Measurements from ENCODE around the gene SEMA5B. TPM values are rescaled to one million over a fixed set of nuclear protein-coding genes. Genes with fewer than 3 reads are reported as not detected.

The SEMA5B gene
- total and polyA plus RNA-seq, 9 of the 15 experiments (the other 6 are each of a cell fraction or from before 2014, with no cell fraction given) = not detected

GRCh38 chr3:123031051-123031450, 3.5 kb upstream of the SEMA5B start:
- in situ Hi-C loops (cut with MboI) = no loop called here
- no TSS peak for BruUV-seq (replicated peaks)

GRCh38 chr3:123028233-123028828, 768 bp upstream of the SEMA5B start:
- FAIRE-seq (peak; percentile 57), ATAC-seq (peak; percentile 71), DNase-seq (ENCODE audit: extremely low read depth in 1 of 4, low spot score in 3 of 4) (peak; percentile 47 to 56 (median 52))
- Histone ChIP-seq H3K9ac (ENCODE audit: insufficient read depth in 1 of 2, low read depth in 2 of 2, low read length in 2 of 2) (peak overlapping the region in 1 of 2 experiments; percentile 71; a peak in 2 of 4 replicates), H2AFZ (ENCODE audit: low read depth, low read length) (peak overlapping the region; percentile 87), H3K9me1 (ENCODE audit: control insufficient read depth, insufficient read depth, low read length) (no peaks in the 10 kb centered on the region), H3K9me3 (replicated peaks; ENCODE audit: control insufficient read depth, insufficient read depth, low read depth, low read length) (no peaks in the 10 kb centered on the region), H3K27ac (ENCODE audit: extremely low read depth, low read depth, low read length) (no peak overlapping the region), H3K4me3 (peak overlapping the region; percentile 18; the same call in 1 of the 2 replicates), H4K20me1 (replicated peaks; ENCODE audit: control insufficient read depth, insufficient read depth, low read length) (no peaks in the 10 kb centered on the region), H3K4me1 (replicated peaks in 1 of 2; ENCODE audit: control insufficient read depth in 2 of 2, insufficient read depth in 2 of 2, low read length in 2 of 2) (peaks cover 5 to 20% of the 10 kb centered on the region in 2 experiments; a peak in 4 of 5 replicates), H3K79me2 (ENCODE audit: control insufficient read depth, insufficient read depth, low read length) (no peaks in the 10 kb centered on the region), H3K4me2 (ENCODE audit: insufficient read depth, low read length) (peak overlapping the region; percentile 78), H3K36me3 (ENCODE audit: control insufficient read depth, insufficient read depth, low read length) (no peaks in the 10 kb centered on the region), H3K27me3 (ENCODE audit: control insufficient read depth in 2 of 2, insufficient read depth in 2 of 2, low read length in 2 of 2) (peaks cover 15 to 40% of the 10 kb centered on the region in 2 experiments; a peak in 4 of 5 replicates)
- 2% methylated on average over 18 of the region's 21 CpGs for WGBS (ENCODE audit: insufficient coverage, low coverage, missing lambda C conversion rate)
- ChIA-PET POLR2A (interaction anchor here (0.7 to 1.2 kb wide), 2 partner anchors 16 to 513 kb away, joined by 3 to 5 read pairs; no protein-coding TSS in a partner anchor), CTCF (ENCODE audit: low intra/inter-chr PET ratio) (interaction anchor here (0.7 kb wide), 1 partner anchor 31 kb away, joined by 4 read pairs; no protein-coding TSS in a partner anchor)
- in situ Hi-C loops (cut with MboI) (no loop called here), intact Hi-C loops (cut with micrococcal nuclease) (loop anchor here (2.0 to 10.0 kb wide), 3 partner anchors 86 to 464 kb away; partner anchors contain the start of genes DTX3L and PARP9)
- BruUV-seq (replicated peaks) = no TSS peak
- TF ChIP-seq RBM17 (IDR thresholded peaks at IDR 0.05; ENCODE audit: borderline replicate concordance, low read depth, low read length) (no peak), SMC3 (conservative IDR thresholded peaks at IDR 0.05; ENCODE audit: insufficient read depth, low read depth, low read length) (0 out of 2 replicates have a peak, but pooled peaks have one; percentile 39), BACH1 (tag; IDR thresholded peaks at IDR 0.05) (no peak), ZNF124 (CRISPR knock-in tag; IDR thresholded peaks at IDR 0.05) (no peak), TEAD2 (tag; IDR thresholded peaks at IDR 0.05) (no peak), ETV5 (CRISPR knock-in tag; IDR thresholded peaks at IDR 0.05; ENCODE audit: low read depth) (no peak), PHTF2 (CRISPR knock-in tag; IDR thresholded peaks at IDR 0.05) (no peak), ATF1 (CRISPR knock-in tag; IDR thresholded peaks at IDR 0.05) (no peak), ATF1 (tag; IDR thresholded peaks at IDR 0.05) (no peak)

More at GRCh38 chr3:123031051-123031450, 3.5 kb upstream of the SEMA5B start:
- Histone ChIP-seq H3K4me1 (replicated peaks in 1 of 2; ENCODE audit: control insufficient read depth in 2 of 2, insufficient read depth in 2 of 2, low read length in 2 of 2) (peaks cover 5 to 20% of the 10 kb centered on the region in 2 experiments; a peak in 4 of 5 replicates), H3K79me2 (ENCODE audit: control insufficient read depth, insufficient read depth, low read length) (no peaks in the 10 kb centered on the region), H3K27me3 (ENCODE audit: control insufficient read depth in 2 of 2, insufficient read depth in 2 of 2, low read length in 2 of 2) (peaks cover 12 to 32% of the 10 kb centered on the region in 2 experiments; a peak in 4 of 5 replicates), H3K9ac (ENCODE audit: insufficient read depth in 1 of 2, low read depth in 2 of 2, low read length in 2 of 2) (no peak overlapping the region), H3K9me3 (replicated peaks; ENCODE audit: control insufficient read depth, insufficient read depth, low read depth, low read length) (no peaks in the 10 kb centered on the region), H3K4me3 (no peak overlapping the region), H3K36me3 (ENCODE audit: control insufficient read depth, insufficient read depth, low read length) (no peaks in the 10 kb centered on the region), H4K20me1 (replicated peaks; ENCODE audit: control insufficient read depth, insufficient read depth, low read length) (no peaks in the 10 kb centered on the region), H3K4me2 (ENCODE audit: insufficient read depth, low read length) (no peak overlapping the region), H3K27ac (ENCODE audit: extremely low read depth, low read depth, low read length) (no peak overlapping the region), H2AFZ (ENCODE audit: low read depth, low read length) (no peak overlapping the region), H3K9me1 (ENCODE audit: control insufficient read depth, insufficient read depth, low read length) (no peaks in the 10 kb centered on the region)
- WGBS (ENCODE audit: insufficient coverage, low coverage, missing lambda C conversion rate) = 0% methylated on average over 4 of the region's 4 CpGs
- ChIA-PET POLR2A (interaction anchor here (1.0 to 1.2 kb wide), 2 partner anchors 28 to 89 kb away, joined by 3 to 4 read pairs; no protein-coding TSS in a partner anchor), CTCF (ENCODE audit: low intra/inter-chr PET ratio) (no interaction called here)
- FAIRE-seq = no peak
- TF ChIP-seq STAG1 (CRISPR knock-in tag; IDR thresholded peaks at IDR 0.05; ENCODE audit: borderline replicate concordance) = no peak
- TF ChIP-seq MBD2 (IDR thresholded peaks at IDR 0.05; ENCODE audit: borderline replicate concordance, low read depth) = no peak
- intact Hi-C loops (cut with micrococcal nuclease) = loop anchor here (10.0 kb wide), 1 partner anchor 234 kb away; no protein-coding TSS in a partner anchor
- DNase-seq (ENCODE audit: extremely low read depth in 1 of 4, low spot score in 3 of 4) = no peak
- no peak for ATAC-seq

Data from K562 (cell line).